HG02610 (cell line): ENCODE data around the gene MTIF3.
A peak's percentile ranks its signal among the peaks of the same experiment; 100 is the strongest.

ENCODE experiments used
- ATAC-seq: cut with Tn5 transposase; IDR thresholded peaks from one replicate; pipeline ENCODE4 v1.9.1; 2021; ENCODE audit warnings: mild to moderate bottlenecking, moderate library complexity; ENCODE audit not compliant: unreplicated experiment

Gene MTIF3

DNA sequence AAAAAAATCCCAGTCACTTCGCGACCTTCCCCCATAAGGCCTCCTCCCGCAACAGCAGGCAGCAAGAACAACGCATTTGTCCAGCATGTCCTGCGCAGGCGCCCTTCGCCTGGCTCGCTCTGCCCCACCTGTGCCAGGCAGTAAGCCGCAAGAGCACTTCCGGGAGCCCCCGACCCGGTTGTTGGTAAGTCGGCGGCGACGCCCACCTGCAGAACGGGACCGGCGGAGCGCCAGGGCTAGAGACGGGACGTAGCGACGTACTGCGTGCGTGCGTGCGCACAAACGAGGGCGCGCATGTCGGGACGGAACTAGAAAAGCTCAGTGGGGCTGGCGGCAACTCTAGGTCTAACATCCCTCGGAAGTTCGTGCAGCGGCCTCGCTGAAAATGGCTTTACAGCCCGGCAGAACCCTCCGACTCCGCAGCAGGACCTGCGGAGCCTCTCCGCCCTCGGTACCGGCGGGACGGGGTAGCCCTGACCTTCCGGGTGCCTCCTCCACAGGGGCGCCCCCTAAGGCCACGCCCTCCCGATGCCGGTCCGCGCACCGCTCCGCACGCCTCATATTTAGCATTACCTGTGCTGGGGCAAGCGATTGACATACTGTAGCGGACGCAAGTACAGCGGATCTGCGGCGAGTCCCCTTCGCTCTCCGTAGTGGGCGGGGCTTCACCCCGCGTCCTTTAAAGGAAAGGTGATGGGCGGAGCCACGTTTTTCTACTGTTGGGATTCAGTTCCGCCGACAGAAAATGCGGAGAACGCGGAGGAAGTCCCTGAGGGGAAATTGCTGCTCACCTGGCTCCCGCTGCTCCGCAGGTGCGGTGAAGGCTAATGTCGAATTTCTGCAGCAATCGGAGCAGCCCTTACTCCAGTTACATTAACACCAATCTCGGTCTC is at the start of gene MTIF3:
Gene MTIF3, minus strand, starts transcription at position 629 of the 893 bp plus-strand sequence. CDS start 10,116 bp downstream, outside the sequence.
- ATAC-seq: peak; percentile 91

DNA sequence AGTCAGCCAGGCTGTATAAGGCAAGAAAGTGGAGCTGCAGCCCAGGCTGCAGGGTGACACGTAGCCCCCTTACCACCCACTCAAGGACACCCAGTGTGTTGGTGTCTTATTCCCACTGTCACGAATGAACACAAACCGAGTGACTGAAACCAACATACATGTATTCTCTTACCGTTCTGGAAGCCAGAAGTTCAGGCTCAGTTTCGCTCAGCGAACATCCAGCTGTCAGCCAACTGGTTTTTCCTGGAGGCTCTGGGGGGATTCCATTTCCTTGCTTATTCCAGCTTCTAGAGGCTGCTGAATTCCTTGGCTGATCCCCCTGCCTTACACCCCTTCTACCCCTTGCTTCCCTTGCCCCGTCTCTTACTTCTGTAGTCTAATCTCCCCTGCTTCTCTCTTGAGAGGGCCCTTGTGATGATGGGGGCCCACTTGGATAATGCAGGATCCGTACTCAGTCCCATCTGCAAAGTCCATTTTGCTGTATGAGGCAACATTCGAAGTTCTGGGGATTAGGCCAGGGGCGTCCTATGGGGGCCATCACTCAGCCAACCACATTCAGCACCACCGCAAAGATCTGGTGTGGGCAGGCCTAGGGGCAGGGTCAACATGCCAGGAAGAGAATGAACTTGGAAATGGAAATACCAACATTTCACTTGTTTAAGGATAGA is 47.3 kb upstream of the MTIF3 start:
- no peak for ATAC-seq

DNA sequence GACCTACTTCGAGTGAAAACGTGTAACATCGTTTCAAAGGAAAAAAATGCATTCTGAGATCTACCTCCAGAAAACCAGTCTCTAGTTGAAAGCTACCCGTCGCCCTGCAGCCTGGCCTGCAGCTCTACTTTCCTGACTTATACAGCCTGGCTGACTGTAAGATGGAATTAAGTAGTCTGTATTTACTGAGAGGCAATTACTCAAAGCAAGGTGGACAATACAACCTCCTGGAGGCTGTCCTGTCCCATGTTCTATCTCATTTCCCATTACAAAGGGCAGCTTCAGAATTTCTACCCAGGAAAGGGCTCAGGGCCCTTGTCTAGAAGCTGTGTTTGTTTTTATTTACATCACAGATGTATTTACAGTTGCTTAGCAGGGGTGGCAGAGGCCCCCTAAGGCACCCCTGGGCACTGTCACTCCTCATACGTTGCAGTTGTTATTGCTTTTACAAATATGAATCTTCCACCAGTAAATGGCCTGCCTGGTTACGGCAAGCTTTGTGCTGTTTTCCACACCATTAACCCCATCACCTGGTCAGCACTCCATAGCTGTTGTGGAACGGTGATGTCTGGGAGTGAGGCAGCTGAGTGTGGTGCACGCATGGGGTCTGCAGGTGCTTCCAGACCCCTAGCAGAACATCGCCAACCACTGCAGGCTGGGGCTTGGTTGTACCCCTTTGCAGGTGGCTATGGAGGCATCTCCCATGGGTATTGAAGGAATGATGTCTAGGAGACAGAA is 46.3 kb upstream of the MTIF3 start:
- no peak for ATAC-seq

DNA sequence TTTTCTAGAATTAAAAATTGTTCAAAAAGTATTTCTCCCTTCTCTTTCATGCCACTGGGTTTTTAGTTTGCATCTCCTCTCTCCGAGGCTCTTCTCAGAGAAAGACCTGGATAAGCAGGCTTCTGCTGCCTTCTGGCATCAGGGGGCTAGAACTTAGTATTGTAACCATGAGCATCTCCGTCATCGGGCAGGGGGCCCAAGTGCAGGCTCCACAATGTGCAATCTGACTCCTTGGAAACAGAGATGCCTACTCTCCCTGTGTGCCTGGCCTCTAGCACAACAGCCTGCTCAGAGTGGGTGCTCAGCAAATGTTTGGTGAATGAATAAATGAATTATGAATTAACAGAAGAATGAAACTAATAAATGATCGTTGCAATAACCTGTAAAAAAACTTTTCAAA is 45.6 kb upstream of the MTIF3 start:
- no peak for ATAC-seq

DNA sequence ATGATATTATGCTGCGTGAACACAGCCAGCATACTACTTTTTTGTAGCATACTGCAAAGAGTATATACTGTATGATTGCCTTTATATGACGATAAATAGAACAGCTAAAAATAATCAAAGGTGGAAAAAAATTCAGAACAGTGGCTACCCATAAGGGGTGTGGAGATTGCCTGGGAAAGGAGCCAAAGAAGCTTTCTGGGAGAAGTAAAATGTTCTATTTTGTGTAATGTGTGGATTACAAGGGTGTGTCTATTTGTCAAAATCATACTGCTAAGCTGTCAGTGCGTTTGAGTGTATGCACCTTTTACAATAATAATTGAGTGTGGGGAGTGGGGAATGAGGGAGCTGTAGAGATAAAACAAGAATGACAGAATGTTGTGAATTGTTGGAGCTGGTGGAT is 45.2 kb upstream of the MTIF3 start:
- no peak for ATAC-seq

- no peak for ATAC-seq
Measured at GRCh38 chr13:27493981-27494380, 43.6 kb upstream of the MTIF3 start.

- ATAC-seq: no peak
Measured at GRCh38 chr13:27489456-27489855, 39.1 kb upstream of the MTIF3 start.

GRCh38 chr13:27487776-27488175 is 37.4 kb upstream of the MTIF3 start:
- ATAC-seq: no peak

GRCh38 chr13:27483421-27483820 is 33.1 kb upstream of the MTIF3 start:
- ATAC-seq: peak; percentile 4

DNA sequence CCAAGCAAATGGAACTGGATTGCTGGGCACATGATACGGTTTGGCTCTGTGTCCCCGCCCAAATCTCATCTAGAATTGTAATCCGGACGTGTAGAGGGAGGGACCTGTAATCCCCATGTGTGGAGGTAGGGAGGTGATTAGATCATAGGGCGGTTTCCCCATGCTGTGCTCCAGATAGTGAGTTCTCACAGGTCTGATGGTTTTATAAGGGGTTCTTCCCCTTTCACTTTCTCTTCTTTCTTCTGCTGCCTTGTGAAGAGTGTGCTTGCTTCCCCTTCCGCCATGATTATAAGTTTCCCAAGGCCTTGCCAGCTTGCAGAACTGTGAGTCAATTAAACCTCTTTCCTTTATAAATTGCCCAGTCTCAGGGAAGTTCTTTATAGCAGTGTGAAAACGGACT is 32.6 kb upstream of the MTIF3 start:
- ATAC-seq: peak; percentile 90

DNA sequence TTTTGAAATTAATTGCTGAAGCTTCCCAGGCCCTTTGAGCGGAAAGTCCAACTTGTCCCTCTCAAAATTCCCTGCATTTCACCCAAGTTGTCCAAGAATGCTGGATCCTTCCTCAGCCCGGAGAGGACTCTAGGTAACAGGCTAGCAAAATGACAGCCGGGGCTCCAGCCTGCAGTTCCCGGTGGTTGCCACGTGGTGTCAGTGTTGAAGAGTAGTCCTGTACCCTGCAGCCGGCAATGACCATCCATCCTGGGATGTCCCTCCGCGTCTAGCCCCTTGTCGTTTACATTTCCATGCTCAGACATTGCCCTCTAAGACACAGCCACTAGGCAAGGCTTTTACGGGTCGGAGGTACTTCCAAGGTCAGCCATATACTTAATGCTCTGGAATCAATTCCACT is 31.4 kb upstream of the MTIF3 start:
- ATAC-seq: no peak

- peak; percentile 49 for ATAC-seq
Measured at GRCh38 chr13:27476943-27477703, 26.8 kb upstream of the MTIF3 start.

GRCh38 chr13:27474751-27475268 is 24.4 kb upstream of the MTIF3 start:
- ATAC-seq: no peak

DNA sequence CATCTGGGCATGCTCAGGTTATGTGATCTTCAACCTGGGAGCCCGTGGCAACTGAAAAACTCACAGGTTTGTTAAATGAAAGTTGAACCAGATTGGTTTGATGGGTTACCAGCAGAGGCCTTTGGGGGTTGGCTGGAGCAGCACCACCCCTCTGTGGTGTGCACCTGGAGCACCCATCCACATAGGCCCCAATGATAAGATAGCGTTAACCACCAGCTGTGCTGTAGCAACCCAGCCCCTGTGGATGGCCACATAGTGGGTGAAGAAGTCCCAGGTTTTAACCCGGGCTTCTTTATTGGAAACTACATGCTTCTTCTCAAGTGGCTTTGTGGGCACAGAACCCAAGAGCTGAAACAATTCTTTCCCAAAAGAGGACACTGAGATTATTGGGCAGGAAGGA is 22.6 kb upstream of the MTIF3 start:
- no peak for ATAC-seq

- no peak for ATAC-seq
Measured at GRCh38 chr13:27472441-27472840, 22.1 kb upstream of the MTIF3 start.

- no peak for ATAC-seq
Measured at GRCh38 chr13:27470075-27470820, 19.9 kb upstream of the MTIF3 start.

DNA sequence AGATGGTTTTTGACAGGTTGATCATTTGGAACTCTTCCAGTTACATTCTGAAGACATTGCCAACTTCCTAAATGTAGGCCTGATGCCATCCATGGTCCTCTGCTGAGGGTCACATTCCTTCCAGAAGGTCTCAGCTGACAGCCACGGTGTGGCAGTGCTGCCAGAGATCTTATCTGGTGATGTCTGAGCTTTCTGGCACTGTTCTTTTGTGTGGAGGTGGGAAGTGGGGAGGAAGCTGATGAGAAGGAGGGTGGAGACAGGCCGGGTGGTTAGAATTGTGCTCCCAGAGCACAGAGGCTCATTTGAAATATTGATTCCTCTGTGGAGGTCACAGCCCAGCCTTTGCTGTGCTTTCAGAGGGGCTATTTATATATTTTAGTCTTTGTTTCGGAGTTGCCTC is 16.1 kb upstream of the MTIF3 start:
- ATAC-seq: no peak

DNA sequence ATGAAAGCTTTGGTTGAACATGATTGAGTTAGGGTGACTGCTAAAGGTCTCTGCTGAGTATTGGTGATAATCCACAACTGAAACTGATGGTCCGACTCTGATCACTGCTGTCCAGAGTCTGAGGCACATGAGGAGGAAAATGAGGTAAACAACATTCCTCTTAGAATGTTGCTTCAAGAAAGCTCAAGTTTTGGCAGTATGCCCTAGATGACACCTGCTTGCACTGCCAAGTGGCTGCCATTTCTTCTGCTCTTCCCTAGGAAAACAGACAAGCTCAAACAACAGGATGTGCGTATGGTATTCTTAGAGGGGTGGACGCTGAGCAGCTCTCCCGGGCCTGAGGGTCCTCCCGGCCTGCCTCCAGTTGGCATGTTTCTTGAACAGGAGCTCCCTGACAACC is 15.2 kb upstream of the MTIF3 start:
- ATAC-seq: no peak

- no peak for ATAC-seq
Measured at GRCh38 chr13:27463500-27463899, 13.1 kb upstream of the MTIF3 start.
